Measurements from ENCODE around the gene TRIP6. TPM values are rescaled to one million over a fixed set of nuclear protein-coding genes. Genes with fewer than 3 reads are reported as not detected.

The TRIP6 gene
- total RNA-seq, 1 experiment from 2014 or later, result 140 TPM

GRCh38 chr7:100882201-100882600 lies 15.0 kb downstream of the TRIP6 start:
- Mint-ChIP-seq H3K4me1 (peaks cover 16% of the 10 kb centered on the region), H3K27ac (peak overlapping the region; percentile 68), H3K36me3 (peaks cover 88% of the 10 kb centered on the region), H3K4me3 (no peak overlapping the region), H3K27me3 (ENCODE audit: low read depth) (no peaks in the 10 kb centered on the region), H3K9me3 (no peaks in the 10 kb centered on the region)
- TF ChIP-seq ZNF532 (CRISPR knock-in tag; IDR thresholded peaks at IDR 0.05; ENCODE audit: borderline replicate concordance), result no peak
- no peak for TF ChIP-seq NR2C2 (CRISPR knock-in tag; IDR thresholded peaks at IDR 0.05)
- TF ChIP-seq CREM (CRISPR knock-in tag; IDR thresholded peaks at IDR 0.05), result no peak
- TF ChIP-seq TEAD1 (CRISPR knock-in tag; IDR thresholded peaks at IDR 0.05), result no peak
- TF ChIP-seq NFE2L1 (CRISPR knock-in tag; IDR thresholded peaks at IDR 0.05), result no peak
- TF ChIP-seq, protein P1, sequence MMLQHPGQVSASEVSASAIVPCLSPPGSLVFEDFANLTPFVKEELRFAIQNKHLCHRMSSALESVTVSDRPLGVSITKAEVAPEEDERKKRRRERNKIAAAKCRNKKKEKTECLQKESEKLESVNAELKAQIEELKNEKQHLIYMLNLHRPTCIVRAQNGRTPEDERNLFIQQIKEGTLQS (CRISPR knock-in tag; conservative IDR thresholded peaks at IDR 0.05), result no peak
- TF ChIP-seq PRRX2 (CRISPR knock-in tag; IDR thresholded peaks at IDR 0.05), result no peak
- no peak for TF ChIP-seq NR3C1 (CRISPR knock-in tag; conservative IDR thresholded peaks at IDR 0.05; ENCODE audit: low read depth)
- TF ChIP-seq ZMAT4 (CRISPR knock-in tag; IDR thresholded peaks at IDR 0.05), result no peak
- TF ChIP-seq, protein P2, sequence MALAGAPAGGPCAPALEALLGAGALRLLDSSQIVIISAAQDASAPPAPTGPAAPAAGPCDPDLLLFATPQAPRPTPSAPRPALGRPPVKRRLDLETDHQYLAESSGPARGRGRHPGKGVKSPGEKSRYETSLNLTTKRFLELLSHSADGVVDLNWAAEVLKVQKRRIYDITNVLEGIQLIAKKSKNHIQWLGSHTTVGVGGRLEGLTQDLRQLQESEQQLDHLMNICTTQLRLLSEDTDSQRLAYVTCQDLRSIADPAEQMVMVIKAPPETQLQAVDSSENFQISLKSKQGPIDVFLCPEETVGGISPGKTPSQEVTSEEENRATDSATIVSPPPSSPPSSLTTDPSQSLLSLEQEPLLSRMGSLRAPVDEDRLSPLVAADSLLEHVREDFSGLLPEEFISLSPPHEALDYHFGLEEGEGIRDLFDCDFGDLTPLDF (CRISPR knock-in tag; IDR thresholded peaks at IDR 0.05), result no peak
- ATAC-seq (no peak), DNase-seq (ENCODE audit: low spot score) (no peak)
- ChIA-PET POLR2A (no interaction called here), CTCF (no interaction called here)

GRCh38 chr7:100882785-100883526 lies 15.8 kb downstream of the TRIP6 start:
- ATAC-seq (no peak), DNase-seq (ENCODE audit: low spot score) (no peak)
- TF ChIP-seq RORB (CRISPR knock-in tag; IDR thresholded peaks at IDR 0.05) (no peak), ESRRA (CRISPR knock-in tag; IDR thresholded peaks at IDR 0.05; ENCODE audit: borderline replicate concordance) (no peak), PRRX2 (CRISPR knock-in tag; IDR thresholded peaks at IDR 0.05) (no peak), SMAD3 (CRISPR knock-in tag; IDR thresholded peaks at IDR 0.05; ENCODE audit: borderline replicate concordance) (no peak), ERG (CRISPR knock-in tag; IDR thresholded peaks at IDR 0.05) (no peak), TEAD1 (CRISPR knock-in tag; IDR thresholded peaks at IDR 0.05) (no peak), CBFB (CRISPR knock-in tag; IDR thresholded peaks at IDR 0.05; ENCODE audit: low read depth) (no peak), NFYB (CRISPR knock-in tag; conservative IDR thresholded peaks at IDR 0.05; ENCODE audit: low read depth) (no peak)
- TF ChIP-seq, protein P3, sequence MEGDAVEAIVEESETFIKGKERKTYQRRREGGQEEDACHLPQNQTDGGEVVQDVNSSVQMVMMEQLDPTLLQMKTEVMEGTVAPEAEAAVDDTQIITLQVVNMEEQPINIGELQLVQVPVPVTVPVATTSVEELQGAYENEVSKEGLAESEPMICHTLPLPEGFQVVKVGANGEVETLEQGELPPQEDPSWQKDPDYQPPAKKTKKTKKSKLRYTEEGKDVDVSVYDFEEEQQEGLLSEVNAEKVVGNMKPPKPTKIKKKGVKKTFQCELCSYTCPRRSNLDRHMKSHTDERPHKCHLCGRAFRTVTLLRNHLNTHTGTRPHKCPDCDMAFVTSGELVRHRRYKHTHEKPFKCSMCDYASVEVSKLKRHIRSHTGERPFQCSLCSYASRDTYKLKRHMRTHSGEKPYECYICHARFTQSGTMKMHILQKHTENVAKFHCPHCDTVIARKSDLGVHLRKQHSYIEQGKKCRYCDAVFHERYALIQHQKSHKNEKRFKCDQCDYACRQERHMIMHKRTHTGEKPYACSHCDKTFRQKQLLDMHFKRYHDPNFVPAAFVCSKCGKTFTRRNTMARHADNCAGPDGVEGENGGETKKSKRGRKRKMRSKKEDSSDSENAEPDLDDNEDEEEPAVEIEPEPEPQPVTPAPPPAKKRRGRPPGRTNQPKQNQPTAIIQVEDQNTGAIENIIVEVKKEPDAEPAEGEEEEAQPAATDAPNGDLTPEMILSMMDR (IDR thresholded peaks at IDR 0.05), result no peak
- TF ChIP-seq, protein P4, sequence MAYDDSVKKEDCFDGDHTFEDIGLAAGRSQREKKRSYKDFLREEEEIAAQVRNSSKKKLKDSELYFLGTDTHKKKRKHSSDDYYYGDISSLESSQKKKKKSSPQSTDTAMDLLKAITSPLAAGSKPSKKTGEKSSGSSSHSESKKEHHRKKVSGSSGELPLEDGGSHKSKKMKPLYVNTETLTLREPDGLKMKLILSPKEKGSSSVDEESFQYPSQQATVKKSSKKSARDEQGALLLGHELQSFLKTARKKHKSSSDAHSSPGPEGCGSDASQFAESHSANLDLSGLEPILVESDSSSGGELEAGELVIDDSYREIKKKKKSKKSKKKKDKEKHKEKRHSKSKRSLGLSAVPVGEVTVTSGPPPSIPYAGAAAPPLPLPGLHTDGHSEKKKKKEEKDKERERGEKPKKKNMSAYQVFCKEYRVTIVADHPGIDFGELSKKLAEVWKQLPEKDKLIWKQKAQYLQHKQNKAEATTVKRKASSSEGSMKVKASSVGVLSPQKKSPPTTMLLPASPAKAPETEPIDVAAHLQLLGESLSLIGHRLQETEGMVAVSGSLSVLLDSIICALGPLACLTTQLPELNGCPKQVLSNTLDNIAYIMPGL (CRISPR knock-in tag; IDR thresholded peaks at IDR 0.05), result no peak
- TF ChIP-seq, protein P5, sequence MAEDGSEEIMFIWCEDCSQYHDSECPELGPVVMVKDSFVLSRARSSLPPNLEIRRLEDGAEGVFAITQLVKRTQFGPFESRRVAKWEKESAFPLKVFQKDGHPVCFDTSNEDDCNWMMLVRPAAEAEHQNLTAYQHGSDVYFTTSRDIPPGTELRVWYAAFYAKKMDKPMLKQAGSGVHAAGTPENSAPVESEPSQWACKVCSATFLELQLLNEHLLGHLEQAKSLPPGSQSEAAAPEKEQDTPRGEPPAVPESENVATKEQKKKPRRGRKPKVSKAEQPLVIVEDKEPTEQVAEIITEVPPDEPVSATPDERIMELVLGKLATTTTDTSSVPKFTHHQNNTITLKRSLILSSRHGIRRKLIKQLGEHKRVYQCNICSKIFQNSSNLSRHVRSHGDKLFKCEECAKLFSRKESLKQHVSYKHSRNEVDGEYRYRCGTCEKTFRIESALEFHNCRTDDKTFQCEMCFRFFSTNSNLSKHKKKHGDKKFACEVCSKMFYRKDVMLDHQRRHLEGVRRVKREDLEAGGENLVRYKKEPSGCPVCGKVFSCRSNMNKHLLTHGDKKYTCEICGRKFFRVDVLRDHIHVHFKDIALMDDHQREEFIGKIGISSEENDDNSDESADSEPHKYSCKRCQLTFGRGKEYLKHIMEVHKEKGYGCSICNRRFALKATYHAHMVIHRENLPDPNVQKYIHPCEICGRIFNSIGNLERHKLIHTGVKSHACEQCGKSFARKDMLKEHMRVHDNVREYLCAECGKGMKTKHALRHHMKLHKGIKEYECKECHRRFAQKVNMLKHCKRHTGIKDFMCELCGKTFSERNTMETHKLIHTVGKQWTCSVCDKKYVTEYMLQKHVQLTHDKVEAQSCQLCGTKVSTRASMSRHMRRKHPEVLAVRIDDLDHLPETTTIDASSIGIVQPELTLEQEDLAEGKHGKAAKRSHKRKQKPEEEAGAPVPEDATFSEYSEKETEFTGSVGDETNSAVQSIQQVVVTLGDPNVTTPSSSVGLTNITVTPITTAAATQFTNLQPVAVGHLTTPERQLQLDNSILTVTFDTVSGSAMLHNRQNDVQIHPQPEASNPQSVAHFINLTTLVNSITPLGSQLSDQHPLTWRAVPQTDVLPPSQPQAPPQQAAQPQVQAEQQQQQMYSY (CRISPR knock-in tag; IDR thresholded peaks at IDR 0.05), result no peak
- Mint-ChIP-seq H3K4me3 (no peak overlapping the region), H3K27me3 (ENCODE audit: low read depth) (no peaks in the 10 kb centered on the region), H3K4me1 (peaks cover 24% of the 10 kb centered on the region), H3K27ac (peak overlapping the region; percentile 85), H3K36me3 (peaks cover 92% of the 10 kb centered on the region), H3K9me3 (no peaks in the 10 kb centered on the region)
- CTCF ChIA-PET, result interaction anchor here (0.6 to 0.7 kb wide), 2 partner anchors 55 to 334 kb away, joined by 3 read pairs; partner anchors contain the start of gene EPHB4
- POLR2A ChIA-PET, result no interaction called here
